ENCODE measurements around the gene SUSD6.
"Not testable (repeated sequence)": the region's sequence is repeated elsewhere in the genome, so short reads cannot be mapped to it uniquely, and the experiment has no call there.

Gene SUSD6

DNA sequence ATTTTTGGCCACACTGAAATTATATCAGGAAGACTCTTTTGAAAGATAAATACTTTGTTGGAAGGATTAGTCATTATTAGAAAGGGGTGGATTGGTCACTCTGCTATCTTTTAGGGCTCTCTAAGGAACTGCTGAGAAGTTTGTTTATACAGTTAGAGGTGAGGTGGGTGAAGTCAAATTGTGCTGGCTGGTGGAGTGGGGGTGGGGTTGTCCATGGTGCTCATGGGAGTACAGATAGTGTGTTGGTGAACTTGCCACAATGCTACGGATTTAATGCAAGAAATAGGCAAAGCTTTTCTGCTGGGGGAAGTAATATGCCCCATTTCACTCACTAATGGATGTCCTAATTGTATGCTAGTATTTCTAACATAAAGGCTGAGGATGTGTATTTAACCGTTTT is 35.8 kb downstream of the SUSD6 start:
- in situ Hi-C loops (cut with MboI; ENCODE audit: low sequenced_read_pairs): no loop called here

DNA sequence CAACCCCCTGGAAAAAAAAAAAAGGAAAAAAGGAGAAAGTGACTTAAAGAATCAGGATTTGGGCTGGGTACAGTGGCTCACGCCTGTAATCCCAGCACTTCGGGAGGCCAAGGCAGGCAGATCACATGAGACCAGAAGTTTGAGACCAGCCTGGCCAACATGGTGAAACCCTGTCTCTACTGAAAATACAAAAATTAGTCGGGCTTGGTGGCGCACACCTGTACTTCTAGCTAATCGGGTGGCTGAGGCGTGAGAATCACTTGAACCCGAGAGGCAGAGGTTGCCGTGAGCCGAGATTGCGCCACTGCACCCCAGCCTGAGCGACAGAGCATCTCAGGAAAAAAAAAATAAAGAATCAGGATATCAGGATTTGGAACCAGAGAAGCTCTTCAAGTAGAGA is 36.2 kb downstream of the SUSD6 start:
- in situ Hi-C loops (cut with MboI; ENCODE audit: low sequenced_read_pairs): not testable (repeated sequence)

DNA sequence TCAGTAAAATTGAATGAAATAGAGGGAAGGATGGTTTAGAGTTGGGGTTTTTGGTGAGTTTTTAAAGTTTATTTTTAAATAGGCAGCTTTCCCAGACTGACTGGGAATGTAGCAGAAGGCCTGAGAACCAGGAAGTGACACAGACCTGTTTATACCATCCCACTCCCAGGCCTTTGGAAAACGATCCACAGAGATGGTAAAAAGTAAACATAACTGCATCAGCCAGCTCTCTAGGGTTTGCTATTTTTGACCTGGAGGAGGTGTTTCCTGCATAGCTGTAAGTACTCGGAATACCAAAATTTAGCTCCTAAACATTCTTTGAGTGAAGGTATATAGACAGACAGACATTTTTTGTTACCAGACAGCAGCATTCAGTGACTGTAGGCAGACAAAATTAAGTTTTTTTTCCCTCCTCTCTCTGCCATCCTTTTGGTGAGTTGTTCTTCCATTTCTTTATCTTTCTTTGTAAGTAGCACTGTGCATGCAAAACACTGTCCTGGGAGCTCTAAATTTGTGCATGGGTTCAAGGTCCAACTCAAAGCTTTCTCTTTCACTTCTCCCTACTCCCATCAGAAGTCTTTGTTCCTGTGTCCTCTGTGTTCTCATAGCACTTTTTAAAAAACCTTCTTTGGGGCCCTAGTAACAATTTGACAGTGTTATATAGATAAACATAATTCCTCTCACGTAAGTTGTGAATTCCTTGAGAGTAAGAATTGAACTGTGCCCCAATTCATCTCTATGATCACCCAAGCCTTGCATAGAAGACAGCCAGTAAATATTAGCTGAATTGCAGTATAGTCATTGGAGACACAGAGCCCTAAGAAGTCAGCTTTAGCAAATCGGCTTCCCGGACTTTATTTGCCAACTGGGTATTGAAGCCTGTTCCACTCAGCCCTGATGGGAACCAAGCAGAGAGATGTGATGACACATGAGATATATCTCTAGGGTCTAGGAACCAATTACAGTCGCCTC is 37.4 kb downstream of the SUSD6 start:
- in situ Hi-C loops (cut with MboI; ENCODE audit: low sequenced_read_pairs): no loop called here

DNA sequence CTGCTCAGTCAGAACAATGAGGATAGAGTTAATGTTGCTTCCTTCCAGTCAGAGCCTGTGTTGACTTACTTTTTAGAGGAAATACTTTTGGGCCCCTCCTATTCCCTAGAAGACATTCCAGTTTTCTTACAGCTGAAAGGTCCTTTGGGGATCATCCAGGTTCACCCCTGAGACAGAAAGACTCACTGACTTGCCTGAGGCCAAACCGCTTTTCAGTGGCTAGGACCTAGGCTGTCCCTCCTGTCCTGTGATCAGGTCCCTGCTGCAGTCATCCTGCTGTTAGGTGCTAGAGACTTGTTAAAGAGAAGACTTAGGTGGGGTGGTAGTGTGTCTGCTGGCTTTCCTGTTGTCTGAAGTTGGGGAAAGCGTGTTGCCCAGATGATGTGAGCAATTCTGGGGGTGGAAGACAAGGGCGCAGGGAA is 39.6 kb downstream of the SUSD6 start:
- in situ Hi-C loops (cut with MboI; ENCODE audit: low sequenced_read_pairs): no loop called here

DNA sequence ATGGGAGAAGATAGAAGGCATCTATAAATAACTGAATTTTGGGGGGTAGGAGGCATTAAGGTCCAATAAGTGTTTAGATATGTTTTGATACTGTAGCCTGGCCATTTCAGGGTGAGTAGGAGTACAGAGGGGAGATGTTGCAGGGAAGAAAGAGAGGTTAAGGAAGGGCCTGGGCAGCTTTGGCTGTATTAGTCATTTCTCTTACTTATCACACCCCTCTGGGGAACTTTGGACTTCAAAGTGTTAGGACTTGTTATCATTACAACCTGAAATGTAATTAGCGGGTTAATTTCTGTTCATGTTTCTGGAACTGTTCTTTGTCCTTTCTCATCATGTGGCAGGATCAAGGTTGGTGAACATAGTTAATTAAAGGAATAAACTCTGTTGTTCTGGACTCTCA is 40.3 kb downstream of the SUSD6 start:
- in situ Hi-C loops (cut with MboI; ENCODE audit: low sequenced_read_pairs): no loop called here

DNA sequence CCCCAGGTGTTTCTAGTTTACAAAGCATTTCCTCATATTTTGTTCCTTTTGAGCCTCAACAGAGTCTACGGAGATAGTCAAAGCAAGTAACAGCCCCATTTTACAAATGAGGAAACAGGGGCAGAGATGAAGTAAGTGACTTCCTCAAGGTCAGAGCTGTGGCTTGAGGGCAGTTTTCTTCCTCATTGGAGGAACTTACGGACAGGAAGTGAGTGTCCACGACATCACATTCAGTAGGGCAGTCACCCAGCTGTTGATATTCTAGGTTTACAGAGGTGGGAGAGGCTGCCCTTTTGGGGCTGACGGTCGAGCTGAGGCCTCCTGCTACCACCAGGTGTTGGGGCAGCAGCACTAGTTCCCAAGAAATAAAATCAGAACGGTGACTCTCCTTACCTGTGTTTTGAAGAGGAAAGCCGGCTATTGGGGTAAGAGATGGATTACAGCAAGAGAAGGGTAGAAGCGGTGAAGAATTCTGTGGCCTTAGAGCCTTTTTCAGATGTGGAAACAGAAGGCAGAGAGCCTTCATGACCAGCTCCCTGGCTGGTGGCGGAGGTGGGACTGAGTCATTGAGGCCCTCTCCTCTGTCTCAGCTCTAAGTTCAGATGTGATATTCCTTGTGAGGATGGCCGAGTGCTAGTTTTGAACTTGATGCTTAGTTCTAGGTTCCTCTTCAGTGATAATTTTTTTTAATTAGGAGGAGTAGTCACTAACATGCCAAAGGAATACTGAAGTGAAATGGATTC is 41.7 kb downstream of the SUSD6 start:
- in situ Hi-C loops (cut with MboI; ENCODE audit: low sequenced_read_pairs): no loop called here

DNA sequence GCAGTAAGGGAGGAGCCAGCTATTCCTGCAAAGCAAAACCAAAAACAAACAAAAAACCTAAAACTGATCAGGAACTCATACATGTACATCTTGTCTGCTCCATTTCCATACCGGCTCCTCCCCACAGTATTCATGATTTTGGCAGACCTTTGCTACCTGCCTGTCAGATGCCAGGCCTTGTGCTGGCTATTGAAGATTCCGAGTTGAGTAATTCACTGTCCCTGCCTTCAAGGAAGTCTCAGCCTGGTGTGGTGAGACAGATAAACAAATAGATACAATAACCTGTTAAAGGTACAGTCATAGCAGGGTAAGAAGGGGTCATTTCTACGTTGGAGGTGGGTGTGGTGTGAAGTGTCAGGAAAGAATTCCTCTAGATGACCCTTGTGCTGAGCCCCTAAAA is 42.7 kb downstream of the SUSD6 start:
- in situ Hi-C loops (cut with MboI; ENCODE audit: low sequenced_read_pairs): no loop called here

DNA sequence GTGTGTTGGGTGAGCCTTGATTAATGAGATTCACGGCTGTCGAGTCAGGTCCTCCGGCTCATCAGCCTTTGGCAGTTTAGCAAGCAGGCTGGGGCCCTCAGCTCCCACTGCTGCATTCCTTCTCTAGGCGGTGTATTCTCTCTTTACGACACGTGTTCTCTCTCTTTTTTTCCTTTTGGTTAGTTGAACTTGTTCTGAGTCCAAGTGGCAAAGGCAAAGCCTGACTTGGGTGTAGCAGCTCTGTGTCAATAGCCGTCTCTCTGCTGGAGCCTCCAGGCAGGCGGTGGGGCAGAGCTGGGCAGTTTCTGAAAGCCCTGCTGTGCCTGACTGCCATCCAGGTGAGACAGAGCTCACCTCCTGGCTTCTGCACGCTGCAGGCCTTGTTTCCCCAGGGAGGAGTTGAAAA is 46.6 kb downstream of the SUSD6 start:
- in situ Hi-C loops (cut with MboI; ENCODE audit: low sequenced_read_pairs): no loop called here

DNA sequence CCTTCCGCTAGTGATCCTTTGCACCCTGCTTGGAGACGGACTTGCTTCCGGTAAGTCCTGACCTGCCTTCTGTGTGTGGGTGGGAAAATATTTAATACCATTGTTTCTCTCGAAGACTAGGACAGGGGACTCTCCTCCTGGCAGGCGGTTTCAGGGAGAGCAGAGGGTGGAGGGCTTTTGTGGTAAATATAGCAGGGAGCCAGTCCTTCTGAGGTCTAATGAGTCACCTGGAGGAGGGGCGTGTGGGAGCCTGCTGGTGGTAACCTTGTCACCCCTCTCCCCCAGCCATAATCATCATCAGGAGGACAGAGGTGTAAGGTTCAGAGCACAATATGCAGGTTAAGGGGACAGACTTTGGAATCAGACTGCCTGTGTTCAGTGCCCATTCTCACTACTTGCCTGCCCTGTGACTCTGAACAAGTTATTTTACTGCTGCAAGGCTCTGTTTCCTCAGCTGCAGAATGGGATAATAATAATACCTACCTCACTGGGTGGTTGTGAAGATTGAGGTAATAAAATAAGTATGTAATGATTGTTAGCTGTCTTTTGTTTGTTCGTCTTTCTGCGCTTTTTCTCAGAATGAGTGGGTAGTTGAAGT is 47.4 kb downstream of the SUSD6 start:
- in situ Hi-C loops (cut with MboI; ENCODE audit: low sequenced_read_pairs): no loop called here

DNA sequence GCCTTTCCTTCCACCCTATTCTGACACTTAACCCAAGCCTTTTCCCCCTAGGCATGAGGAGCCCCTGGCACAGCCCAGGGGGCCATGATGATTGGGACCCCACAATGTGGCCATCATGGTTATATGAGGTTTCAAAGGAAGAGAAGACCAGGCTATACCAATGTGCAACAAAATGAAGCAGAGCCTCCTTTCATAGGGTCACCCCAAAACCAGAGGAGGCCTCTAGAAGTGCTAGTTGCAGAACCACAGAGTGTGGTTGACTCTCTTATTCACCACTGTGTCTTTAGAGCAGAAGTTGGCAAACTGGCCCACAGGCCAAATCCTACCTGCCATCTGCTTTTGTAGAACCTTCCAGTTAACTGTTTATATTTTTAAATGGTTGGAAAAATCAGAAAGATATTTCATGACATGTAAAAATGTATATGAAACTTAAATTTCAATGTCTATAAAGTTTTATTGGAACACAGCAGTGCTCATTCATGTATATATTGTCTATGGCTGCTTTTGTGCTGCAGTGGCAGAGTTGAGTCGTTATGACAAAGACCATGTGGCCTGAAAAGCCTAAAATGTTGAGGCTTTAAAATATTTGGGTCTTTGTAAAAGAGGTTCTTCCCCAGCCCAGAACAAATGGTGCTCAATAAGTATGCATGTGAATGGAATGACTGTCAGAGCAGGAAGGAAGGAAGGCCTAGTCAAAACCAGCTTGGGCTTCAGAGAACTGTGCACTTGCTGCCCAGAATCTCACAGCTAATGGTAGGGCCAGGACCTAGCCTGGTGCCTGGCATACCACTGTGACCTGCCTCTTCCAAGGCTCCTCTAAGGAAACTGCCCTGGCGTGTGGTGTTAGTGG is 49.2 kb downstream of the SUSD6 start:
- in situ Hi-C loops (cut with MboI; ENCODE audit: low sequenced_read_pairs): no loop called here

DNA sequence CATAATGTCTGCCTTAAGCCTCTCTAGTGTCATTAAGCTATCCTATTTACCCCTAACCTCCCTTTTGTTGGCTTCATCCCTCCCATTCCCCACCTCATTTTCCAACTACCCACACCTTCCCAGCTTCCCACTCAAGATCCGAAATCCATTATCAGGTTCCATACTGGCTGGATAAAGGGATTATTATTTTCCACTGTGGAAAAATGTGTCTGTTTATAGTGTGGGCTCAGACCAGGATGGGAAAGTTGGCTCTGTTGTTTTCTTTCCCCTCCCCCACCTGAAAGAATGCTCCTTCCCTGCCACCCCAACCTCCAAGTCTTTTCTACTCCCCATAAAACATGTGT is 49.8 kb downstream of the SUSD6 start:
- in situ Hi-C loops (cut with MboI; ENCODE audit: low sequenced_read_pairs): no loop called here

DNA sequence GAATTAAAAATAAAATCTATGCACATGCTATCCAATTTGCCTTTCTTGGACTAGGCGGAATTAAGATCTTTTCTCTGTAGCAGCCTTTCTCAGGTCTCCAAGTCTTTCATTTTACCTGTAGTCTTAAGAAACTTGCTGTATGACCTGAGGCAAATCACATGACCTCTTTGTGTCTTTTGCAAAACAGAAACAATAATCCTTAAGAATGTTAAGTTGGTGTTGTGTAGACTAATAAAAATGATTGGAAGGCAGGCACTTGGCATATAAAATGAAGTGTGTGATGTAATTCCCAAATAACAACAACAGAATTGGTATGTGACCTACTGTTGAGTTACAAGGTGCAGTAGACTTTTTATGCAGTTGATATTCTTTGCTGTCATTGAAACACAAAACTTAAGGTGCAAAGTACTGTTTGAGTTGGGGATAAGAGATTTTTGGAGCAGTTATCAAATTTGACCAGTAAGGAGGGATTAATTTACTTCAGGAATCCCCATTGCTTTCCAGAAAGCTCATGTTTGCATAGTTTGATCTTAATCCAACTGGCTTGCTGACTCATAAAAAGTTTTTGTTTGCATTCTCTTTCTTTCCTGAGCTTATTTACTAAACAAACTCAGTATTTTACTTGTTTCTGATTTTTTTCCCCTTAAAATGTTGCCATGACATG is 51.4 kb downstream of the SUSD6 start:
- in situ Hi-C loops (cut with MboI; ENCODE audit: low sequenced_read_pairs): no loop called here

DNA sequence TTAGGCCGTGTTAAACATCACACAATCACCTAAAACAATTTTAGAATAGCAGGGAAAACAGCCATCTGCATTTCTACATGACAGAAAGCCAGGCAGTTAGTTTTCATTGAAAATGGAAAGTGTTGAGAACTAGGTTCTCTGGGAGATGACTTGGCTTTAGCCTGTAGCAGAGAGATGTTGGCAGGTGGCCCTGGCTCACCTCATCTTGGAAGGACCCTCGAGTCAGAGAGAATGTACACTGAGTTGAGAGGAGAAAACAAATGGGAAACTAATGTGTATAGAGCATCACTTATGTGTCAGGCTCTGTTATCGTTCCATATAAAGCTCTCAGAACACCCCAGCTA is 51.9 kb downstream of the SUSD6 start:
- in situ Hi-C loops (cut with MboI; ENCODE audit: low sequenced_read_pairs): no loop called here

DNA sequence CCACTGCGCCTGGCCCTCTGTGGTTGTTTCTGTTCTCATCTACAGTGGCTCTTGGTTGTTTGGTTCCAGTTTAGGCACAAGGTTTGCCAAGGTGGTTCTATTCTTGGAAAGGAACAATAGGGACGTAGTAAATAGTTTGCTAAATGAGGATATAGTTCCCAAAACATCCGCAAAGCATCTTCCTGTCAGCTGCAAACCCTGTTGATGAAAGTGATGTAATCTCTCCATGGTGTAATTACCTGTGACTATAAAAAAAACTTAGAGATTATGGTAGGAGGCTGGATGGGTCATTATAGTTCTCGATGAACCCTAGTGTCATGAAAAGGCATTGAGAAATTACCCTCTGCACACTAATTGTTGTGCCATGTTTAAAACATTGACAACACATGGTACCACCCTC is 52.9 kb downstream of the SUSD6 start:
- in situ Hi-C loops (cut with MboI; ENCODE audit: low sequenced_read_pairs): no loop called here

DNA sequence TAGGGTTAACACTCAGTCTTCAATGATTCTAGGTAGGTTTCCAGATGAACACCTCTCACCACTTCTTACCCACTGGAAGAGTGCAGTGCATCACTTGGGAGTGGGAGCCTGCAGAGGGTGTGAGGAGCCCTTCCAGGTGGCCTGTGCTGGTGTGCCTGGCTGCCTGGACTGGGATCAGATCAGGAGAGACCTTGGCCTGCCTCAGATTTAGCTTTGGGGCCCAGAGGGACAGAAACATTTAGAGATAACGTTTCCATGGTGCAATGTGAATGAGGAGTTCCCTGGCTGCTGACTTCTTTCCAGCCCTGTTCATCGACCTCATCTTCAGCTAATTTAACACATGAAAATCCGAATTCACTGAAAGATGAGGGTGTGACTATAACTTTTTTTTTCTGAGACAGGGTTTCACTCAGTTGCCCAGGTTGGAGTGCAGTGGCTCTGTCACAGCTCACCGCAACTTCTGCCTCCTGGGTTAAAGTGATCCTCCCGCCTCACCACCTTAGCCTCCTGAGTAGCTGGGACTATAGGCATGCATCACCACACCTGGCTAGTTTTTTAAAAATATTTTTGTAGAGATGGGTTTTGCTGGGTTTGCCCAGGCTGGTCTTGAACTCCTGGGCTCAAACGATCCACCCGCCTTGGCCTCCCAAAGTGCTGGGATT is 53.6 kb downstream of the SUSD6 start:
- in situ Hi-C loops (cut with MboI; ENCODE audit: low sequenced_read_pairs): no loop called here

DNA sequence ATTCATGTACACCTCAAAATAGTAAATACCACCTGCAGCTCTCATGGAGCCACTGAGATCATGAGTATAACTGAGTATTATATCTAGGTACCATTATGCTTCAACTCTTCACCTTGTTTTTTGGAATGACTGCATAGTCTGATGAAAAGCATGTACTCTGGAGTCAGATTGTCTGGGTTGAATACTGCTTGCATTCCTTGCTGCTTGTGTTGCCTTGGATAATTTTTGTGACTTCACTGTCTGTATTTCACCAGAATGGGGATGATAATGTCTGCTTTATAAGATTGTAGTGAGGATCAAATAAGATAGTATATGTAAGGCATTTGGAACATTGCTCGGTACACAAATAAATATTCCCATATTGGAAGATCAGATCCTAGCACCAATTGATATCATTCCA is 54.2 kb downstream of the SUSD6 start:
- in situ Hi-C loops (cut with MboI; ENCODE audit: low sequenced_read_pairs): no loop called here

DNA sequence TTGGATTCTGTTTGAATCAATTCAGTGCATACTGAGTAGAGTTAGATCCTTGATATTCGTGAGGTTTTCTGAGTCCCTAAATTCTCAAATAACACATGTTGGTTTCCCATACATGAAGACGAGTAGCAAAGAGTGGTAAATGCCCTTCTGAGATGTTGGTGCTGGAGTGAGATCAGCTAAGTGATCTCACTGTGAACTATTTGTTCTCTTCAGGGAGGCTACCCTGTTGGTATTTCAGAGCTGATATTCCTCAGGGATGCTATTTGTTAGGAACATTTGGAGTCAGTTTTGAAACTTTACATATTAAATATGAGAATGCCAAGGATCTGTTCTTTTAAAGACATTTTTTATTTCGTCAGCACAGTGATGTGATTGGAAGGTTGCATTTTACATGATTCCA is 54.7 kb downstream of the SUSD6 start:
- in situ Hi-C loops (cut with MboI; ENCODE audit: low sequenced_read_pairs): no loop called here

DNA sequence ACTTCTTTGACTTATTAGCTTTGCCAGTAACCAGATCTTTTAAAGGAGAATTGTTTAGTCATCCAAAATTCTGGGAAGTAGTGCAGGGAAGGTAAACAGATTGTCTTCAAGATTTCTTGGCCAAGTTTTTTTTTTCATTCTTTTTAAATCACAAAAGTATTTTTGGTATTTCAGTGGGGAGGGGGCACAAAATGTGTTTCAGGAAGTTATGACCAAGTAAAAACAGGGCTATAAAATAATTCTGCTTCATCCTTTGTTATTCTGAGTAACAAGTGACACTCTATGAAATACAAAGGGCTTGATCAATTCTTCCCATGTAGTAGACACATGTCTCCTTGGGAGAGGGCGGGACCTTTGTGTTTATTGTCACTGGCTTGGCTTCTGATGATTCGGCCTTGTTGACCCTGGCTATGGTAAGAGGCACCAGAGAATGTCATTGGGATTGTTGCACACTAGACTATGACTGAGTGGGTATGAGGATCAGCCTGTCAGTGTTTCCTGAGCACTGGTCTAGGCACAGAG is 55.4 kb downstream of the SUSD6 start:
- in situ Hi-C loops (cut with MboI; ENCODE audit: low sequenced_read_pairs): no loop called here

DNA sequence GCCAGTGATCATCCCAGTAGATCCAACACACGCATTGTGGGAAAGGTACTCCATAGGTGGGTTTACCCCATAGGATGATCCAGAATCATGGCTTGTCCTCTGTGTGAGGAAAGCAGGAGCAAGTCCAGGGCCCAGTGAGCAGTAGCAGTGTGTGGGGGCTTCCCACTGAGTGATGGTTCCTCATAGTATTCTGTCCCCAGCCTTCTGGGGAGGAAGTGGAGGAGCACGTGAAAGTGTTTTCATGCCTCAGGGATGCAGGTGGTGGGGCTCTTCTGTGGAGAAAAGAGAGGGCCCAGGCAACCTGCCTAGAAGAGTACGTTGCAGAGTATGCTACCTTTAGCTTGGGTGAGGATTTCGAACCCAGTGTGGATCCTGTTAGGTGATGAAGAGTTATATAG is 56.5 kb downstream of the SUSD6 start:
- in situ Hi-C loops (cut with MboI; ENCODE audit: low sequenced_read_pairs): no loop called here

DNA sequence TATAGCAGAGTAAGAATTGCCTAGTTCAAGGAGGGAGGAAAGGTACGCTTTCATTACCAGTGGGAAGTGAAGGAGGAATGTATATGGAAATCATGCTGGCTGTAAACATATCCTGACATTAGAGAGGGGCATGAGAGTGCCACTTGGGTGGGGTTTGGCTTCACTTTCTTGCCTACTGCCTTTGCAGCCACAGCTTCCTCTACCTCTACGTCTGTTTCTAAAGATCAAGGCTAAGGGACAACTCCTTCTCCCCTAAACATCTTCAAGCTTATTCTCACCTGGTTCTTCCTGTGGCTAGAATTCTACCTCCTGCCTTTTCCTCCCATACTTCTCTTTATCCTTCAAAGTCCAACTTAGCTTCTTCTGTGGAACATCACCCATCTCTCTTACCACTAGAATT is 58.0 kb downstream of the SUSD6 start:
- in situ Hi-C loops (cut with MboI; ENCODE audit: low sequenced_read_pairs): no loop called here

Measured in HL-60/S4 treated with retinoic acid at 250 ng/mL for 4 days and 3 days (cell line).